NCI-H2196 treated with DMSO at 0.1 percent for 48 hours (cell line): Measurements from ENCODE around the gene APBA2.

ENCODE experiments used
- DNase-seq: peaks from one replicate; lab custom pipeline; 2025; ENCODE audit not compliant: unreplicated experiment; lab: John Stamatoyannopoulos, UW

Gene APBA2

GRCh38 chr15:28914046-28914445 lies 28.3 kb downstream of the APBA2 start:
- DNase-seq = no peak

DNA sequence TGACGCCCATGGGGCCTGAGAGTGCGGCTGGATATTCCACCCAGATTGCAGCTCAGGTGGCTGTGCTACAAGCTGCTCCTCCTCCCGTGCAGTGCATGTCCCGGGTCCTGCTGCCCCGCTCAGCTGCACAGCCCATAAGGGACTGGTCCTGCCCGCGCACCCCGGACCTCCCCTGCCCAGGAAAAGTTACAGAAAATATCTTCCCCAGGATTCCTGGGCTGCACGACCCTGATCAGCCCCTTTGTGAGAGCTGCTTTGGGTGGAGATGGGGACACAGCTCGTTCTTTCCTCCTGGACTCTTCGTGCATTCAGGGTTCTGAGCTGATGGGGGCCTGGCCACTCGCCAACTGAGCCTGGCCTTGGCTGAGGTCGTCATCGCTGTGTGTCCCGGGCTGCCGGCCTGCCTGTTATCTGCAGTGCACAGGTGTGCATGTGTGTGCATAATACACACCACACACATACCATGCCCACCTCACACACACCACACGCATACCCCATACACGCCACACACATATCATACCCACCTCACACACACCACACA lies 28.8 kb downstream of the APBA2 start:
- no peak for DNase-seq

DNA sequence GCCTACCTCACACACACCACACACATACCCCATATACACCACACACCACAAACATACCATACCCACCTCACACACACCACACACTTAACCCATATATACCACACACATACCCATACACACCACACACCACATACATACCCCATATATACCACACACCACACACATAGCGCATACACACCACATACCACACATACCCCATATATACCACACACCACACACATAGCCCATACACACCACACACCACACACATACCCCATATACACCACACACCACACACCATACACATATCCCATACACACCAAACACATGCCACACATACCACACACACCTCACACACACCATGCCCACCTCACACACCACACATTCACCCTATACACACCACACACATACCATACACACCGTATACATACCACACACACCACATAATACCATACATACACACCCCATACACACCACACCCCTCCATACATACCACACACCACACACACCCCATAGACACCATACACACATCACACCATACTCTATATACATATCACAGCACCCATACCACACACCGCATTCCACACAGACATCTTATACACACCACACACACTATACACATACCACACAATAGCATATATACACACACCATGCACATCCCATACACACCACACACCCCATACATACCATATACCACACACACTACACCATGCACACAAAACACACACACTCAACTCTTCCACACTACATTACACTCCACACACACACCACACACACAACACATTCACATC lies 29.5 kb downstream of the APBA2 start:
- no peak for DNase-seq

DNA sequence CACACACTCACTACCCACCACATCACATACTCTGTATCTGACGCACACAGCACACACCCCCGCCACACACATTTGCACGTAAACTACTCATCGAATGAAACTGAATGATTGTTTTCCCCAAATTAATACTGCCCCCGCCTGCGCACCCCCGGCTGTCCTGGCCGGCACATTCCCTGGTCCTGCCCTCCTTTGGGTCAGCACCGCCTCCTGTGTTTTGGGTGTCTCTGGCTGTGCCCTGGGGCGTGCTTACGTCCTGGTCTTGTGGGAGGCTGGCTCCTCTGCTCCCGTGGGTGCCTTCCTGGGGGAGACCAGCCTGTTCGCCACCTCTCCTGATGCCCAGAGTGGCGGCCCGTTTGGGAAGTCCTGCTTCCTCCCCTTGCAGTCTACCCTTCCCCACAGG lies 30.2 kb downstream of the APBA2 start:
- no peak for DNase-seq

GRCh38 chr15:28917791-28918140 lies 32.0 kb downstream of the APBA2 start:
- DNase-seq = no peak

- DNase-seq = no peak
Measured at GRCh38 chr15:28918141-28918983, 32.6 kb downstream of the APBA2 start.

DNA sequence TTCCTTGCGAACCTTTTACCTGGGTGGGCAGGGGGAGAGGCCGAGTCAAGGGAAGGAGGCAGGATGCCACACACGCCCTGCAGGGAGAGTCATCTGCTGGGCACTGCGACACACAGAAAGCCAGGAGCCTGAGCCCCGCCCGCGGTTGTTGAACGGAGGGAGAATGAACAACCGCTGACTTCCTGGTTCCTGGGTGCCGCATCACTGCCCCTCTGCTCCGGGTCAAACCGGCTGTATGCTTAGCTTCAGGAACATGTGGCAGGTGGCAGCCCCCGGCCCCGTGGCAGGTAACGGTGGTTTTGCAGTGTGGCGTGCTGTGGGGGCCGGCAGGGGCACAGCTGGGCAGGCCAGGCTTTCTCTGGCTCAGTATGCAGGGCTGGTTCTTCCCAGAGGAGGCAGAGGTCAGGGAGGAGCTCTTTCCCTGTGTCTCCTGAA lies 33.4 kb downstream of the APBA2 start:
- DNase-seq = no peak

DNA sequence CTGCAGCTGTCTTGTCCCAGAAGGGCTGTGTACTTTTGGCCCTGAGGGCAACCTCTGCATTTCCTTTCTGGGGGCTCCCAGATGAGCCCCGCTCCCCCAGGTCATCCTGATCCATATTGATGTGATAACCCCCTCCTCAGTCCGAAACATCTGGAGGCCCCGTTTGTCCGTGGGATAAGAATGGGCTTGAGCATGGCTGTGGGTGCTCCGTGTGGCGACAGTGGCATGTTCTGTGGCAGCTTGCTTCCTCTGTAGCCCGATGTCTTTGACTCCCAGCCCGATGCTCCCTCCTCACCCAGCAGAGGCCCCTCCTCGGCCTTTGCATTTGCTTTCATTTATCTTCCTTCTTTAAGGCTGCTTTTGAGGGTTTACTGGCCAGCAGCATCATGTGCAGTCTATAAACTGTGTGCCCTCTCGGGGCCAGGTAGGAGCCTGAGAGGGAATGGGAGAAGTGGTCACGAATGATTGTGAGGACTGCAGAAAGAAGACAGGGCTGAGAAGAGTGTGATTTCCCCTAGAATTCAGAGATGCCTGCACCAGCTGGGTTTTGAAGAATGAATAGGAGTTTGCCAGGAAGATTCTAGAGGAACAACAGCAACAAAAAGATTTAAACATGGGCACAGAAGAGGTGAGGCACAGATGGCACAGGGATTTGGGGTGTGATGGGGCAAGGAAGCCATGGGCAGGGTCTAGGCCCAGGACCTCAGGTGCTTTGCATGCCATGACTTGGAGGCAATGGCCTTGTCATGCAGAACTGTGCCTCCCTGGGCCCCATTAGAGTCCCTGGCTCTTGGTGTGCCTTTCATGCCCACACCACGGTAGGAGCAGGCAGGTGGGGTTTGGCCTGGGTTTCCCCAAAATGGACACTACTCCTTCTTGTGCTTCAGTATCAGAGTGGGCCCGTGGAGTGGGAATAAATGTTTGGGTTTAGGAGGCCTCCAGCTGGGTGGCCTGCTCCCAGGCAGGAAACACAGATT lies 34.2 kb downstream of the APBA2 start:
- no peak for DNase-seq

- no peak for DNase-seq
Measured at GRCh38 chr15:28920781-28921331, 35.1 kb downstream of the APBA2 start.

GRCh38 chr15:28921336-28921735 lies 35.6 kb downstream of the APBA2 start:
- DNase-seq = no peak

DNA sequence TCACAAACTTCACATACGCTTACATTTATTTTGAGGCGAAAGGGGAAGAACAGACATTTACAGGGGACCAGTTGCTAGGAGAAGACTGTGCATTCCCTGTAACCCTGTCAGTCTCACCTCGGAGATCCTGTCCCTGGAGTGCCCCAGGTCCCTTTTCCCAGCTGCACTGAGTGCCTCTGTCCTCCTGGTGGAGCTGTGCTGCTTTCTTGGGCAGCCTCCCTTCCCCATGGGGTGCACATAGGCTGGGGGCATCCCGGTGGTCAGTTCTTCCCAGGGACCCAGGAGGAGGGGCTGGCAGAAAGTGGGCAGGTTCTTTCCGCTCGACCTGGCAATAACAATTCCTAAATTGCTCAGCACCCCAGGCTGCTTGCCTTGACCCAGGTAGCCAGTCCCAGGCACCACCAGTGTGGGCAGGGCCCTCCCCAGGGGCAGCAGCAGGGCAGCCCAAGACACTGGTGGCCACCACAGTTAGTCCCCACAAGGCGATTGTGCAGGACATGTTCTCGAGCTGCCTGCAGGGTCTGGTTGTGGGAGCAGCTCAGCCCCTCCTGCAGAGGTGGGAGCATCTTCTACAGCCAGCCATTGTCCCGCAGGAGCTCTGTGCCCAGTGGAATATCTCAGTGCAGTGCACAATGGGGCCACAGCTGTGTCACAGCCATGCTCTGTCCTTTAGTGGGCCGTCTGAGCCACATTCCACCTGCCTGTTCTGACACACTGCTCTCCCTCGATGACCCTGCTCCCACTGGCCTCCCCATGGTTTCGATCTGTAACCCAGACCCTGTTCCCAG lies 36.3 kb downstream of the APBA2 start:
- no peak for DNase-seq

- no peak for DNase-seq
Measured at GRCh38 chr15:28922707-28923012, 36.9 kb downstream of the APBA2 start.

DNA sequence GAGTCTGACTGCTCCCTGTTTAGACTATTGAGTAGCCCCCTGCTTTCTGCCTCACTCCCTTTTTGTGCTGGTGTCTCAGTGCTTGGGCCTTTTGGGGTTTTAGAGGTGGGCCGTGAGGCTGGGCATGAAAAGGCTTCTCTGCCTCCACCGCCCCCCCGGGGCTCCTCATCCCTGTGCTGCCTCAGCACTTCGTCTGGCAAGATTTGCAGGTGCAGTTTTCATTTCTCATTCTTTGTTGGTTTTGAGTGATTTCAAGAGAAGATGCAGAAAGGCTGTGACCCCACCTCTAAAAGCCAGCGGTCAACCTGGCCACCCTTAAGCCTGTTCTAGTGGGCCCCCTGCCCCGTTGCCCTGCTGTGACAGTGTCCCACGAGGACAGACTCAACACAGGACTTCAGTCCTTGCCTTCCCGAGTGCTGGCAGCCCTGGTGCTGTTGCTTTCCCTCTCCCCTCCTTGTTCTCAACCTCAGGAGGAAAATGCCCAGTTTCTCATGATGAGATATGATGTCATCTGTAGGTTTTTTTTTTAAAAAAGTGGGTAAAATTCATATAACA lies 38.0 kb downstream of the APBA2 start:
- DNase-seq = no peak

GRCh38 chr15:28927043-28927442 lies 41.3 kb downstream of the APBA2 start:
- no peak for DNase-seq

DNA sequence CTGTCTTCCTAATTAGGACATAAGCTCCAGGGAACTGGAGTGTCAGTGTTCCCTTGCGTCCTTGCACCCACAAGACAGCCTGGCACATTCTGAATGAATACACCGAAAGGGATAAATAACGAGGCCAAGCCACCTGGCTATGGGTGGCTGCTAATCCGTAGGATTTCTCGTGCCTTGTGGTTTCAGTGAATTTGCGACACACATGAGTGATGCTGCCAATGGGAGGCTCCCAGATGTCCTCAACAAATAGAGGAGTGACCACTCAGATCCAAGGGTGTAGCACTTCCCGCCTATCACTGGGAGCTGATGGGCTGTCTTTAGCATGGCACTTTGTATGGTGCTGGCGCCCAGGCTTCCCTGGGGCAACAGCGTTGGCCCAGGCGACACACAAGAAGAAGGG lies 43.4 kb downstream of the APBA2 start:
- no peak for DNase-seq

- DNase-seq = no peak
Measured at GRCh38 chr15:28930011-28930410, 44.2 kb downstream of the APBA2 start.

GRCh38 chr15:28930476-28931291 lies 44.9 kb downstream of the APBA2 start:
- DNase-seq = no peak

DNA sequence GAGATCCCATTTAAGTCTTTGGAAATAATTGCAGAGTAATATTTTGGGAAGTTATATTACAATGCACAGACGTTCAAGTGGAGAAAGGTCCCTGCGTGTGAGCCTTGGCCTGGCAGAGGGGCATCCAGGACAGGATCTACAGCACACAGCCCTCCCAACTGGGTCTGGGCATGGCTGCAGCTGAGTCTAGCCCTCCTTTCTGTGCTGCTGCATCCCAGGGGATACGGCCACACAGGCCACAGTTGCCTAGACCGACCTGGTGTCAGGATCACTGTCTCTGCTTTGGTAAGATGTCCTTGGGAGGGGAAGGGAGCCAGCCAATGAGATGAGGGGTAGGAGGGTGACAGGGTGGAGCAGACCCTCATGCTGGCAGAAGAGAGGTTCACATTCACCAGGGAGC lies 46.1 kb downstream of the APBA2 start:
- no peak for DNase-seq

DNA sequence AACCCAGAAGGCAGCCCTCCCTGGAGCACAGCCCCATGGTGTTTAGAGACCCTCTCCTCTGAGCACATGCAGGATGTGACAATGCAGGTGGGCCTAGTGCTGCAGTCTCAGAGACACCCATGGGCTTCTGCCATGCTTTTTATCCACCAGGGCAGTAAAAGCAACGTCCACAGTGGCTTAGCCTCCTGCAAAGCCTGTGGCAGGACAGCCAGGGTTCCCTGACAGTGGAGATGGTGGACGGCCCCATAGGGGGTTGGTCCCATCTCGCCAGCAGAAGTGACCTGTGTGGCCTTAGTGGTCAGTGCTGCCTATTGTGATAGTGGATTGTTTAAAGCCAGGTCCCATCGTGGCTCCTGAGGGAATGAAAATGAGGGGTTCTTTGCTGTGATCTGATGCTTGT lies 46.6 kb downstream of the APBA2 start:
- no peak for DNase-seq
